ENCODE results near the gene CCND1. TPM values are rescaled to one million over a fixed set of nuclear protein-coding genes. Genes with fewer than 3 reads are reported as not detected.

The CCND1 gene
- total RNA-seq, 2 donors from 2014 or later, result 1.1 to 3.9 TPM

GRCh38 chr11:69654660-69655478 lies 13.9 kb downstream of the CCND1 start:
- Mint-ChIP-seq H3K27me3 (no peaks in the 10 kb centered on the region), H3K4me1 (peaks cover 5% of the 10 kb centered on the region), H3K27ac (no peak overlapping the region), H3K4me3 (no peak overlapping the region), H3K36me3 (ENCODE audit: low read depth) (no peaks in the 10 kb centered on the region)
- DNase-seq, result no peak
- H3K9me3 ChIP-seq (ENCODE audit: control insufficient read depth, low read length, poor library complexity, severe bottlenecking), result no peaks in the 10 kb centered on the region
- ATAC-seq, result no peak

GRCh38 chr11:69655479-69656428 lies 14.8 kb downstream of the CCND1 start:
- H3K9me3 ChIP-seq (ENCODE audit: control insufficient read depth, low read length, poor library complexity, severe bottlenecking), result no peaks in the 10 kb centered on the region
- H3K4me1 Mint-ChIP-seq, result peaks cover 5% of the 10 kb centered on the region
- no peak for ATAC-seq
- no peaks in the 10 kb centered on the region for H3K36me3 Mint-ChIP-seq (ENCODE audit: low read depth)
- no peak overlapping the region for H3K27ac Mint-ChIP-seq
- H3K4me3 Mint-ChIP-seq, result peak overlapping the region; percentile 49
- H3K27me3 Mint-ChIP-seq, result no peaks in the 10 kb centered on the region
- DNase-seq, result no peak

GRCh38 chr11:69656536-69657455 lies 15.8 kb downstream of the CCND1 start:
- DNase-seq (no peak), ATAC-seq (no peak)
- Mint-ChIP-seq H3K4me3 (no peak overlapping the region), H3K36me3 (ENCODE audit: low read depth) (no peaks in the 10 kb centered on the region), H3K27ac (no peak overlapping the region), H3K4me1 (peaks cover 5% of the 10 kb centered on the region), H3K27me3 (no peaks in the 10 kb centered on the region)
- no peaks in the 10 kb centered on the region for H3K9me3 ChIP-seq (ENCODE audit: control insufficient read depth, low read length, poor library complexity, severe bottlenecking)

- H3K9me3 ChIP-seq (ENCODE audit: control insufficient read depth, low read length, poor library complexity, severe bottlenecking), result no peaks in the 10 kb centered on the region
- no peak overlapping the region for H3K4me3 Mint-ChIP-seq
- no peaks in the 10 kb centered on the region for H3K27me3 Mint-ChIP-seq
- no peak for DNase-seq
- H3K27ac Mint-ChIP-seq, result no peak overlapping the region
- no peaks in the 10 kb centered on the region for H3K36me3 Mint-ChIP-seq (ENCODE audit: low read depth)
- H3K4me1 Mint-ChIP-seq, result peaks cover 5% of the 10 kb centered on the region
- no peak for ATAC-seq
Observed at GRCh38 chr11:69657456-69657910, 16.5 kb downstream of the CCND1 start.

- DNase-seq (no peak), ATAC-seq (no peak)
- H3K27me3 Mint-ChIP-seq, result no peaks in the 10 kb centered on the region
- peaks cover 5% of the 10 kb centered on the region for H3K4me1 Mint-ChIP-seq
- H3K9me3 ChIP-seq (ENCODE audit: control insufficient read depth, low read length, poor library complexity, severe bottlenecking), result no peaks in the 10 kb centered on the region
- no peaks in the 10 kb centered on the region for H3K36me3 Mint-ChIP-seq (ENCODE audit: low read depth)
- no peak overlapping the region for H3K27ac Mint-ChIP-seq
- H3K4me3 Mint-ChIP-seq, result no peak overlapping the region
Observed at GRCh38 chr11:69657911-69658625, 17.1 kb downstream of the CCND1 start.

- no peak for DNase-seq
- Mint-ChIP-seq H3K4me3 (no peak overlapping the region), H3K27me3 (no peaks in the 10 kb centered on the region), H3K27ac (no peak overlapping the region), H3K36me3 (ENCODE audit: low read depth) (no peaks in the 10 kb centered on the region), H3K4me1 (peaks cover 5% of the 10 kb centered on the region)
- ATAC-seq, result no peak
- H3K9me3 ChIP-seq (ENCODE audit: control insufficient read depth, low read length, poor library complexity, severe bottlenecking), result no peaks in the 10 kb centered on the region
Observed at GRCh38 chr11:69658626-69659450, 17.9 kb downstream of the CCND1 start.

- no peaks in the 10 kb centered on the region for H3K9me3 ChIP-seq (ENCODE audit: control insufficient read depth, low read length, poor library complexity, severe bottlenecking)
- Mint-ChIP-seq H3K36me3 (ENCODE audit: low read depth) (no peaks in the 10 kb centered on the region), H3K4me1 (peaks cover 5% of the 10 kb centered on the region), H3K27me3 (no peaks in the 10 kb centered on the region), H3K27ac (no peak overlapping the region), H3K4me3 (no peak overlapping the region)
- DNase-seq (no peak), ATAC-seq (no peak)
Observed at GRCh38 chr11:69659591-69659990, 18.6 kb downstream of the CCND1 start.

- ATAC-seq (no peak), DNase-seq (no peak)
- Mint-ChIP-seq H3K4me3 (no peak overlapping the region), H3K27me3 (no peaks in the 10 kb centered on the region), H3K36me3 (ENCODE audit: low read depth) (peaks cover 3% of the 10 kb centered on the region), H3K27ac (no peak overlapping the region), H3K4me1 (peaks cover 7% of the 10 kb centered on the region)
- no peaks in the 10 kb centered on the region for H3K9me3 ChIP-seq (ENCODE audit: control insufficient read depth, low read length, poor library complexity, severe bottlenecking)
Observed at GRCh38 chr11:69660001-69660500, 19.1 kb downstream of the CCND1 start.

- Mint-ChIP-seq H3K4me1 (peaks cover 5% of the 10 kb centered on the region), H3K27me3 (no peaks in the 10 kb centered on the region), H3K36me3 (ENCODE audit: low read depth) (peaks cover 4% of the 10 kb centered on the region), H3K4me3 (no peak overlapping the region), H3K27ac (no peak overlapping the region)
- no peak for DNase-seq
- no peaks in the 10 kb centered on the region for H3K9me3 ChIP-seq (ENCODE audit: control insufficient read depth, low read length, poor library complexity, severe bottlenecking)
- ATAC-seq, result no peak
Observed at GRCh38 chr11:69661413-69661715, 20.4 kb downstream of the CCND1 start.

GRCh38 chr11:69662021-69662698 lies 21.2 kb downstream of the CCND1 start:
- H3K4me1 Mint-ChIP-seq, result peaks cover 3% of the 10 kb centered on the region
- no peaks in the 10 kb centered on the region for H3K9me3 ChIP-seq (ENCODE audit: control insufficient read depth, low read length, poor library complexity, severe bottlenecking)
- peaks cover 4% of the 10 kb centered on the region for H3K36me3 Mint-ChIP-seq (ENCODE audit: low read depth)
- no peak overlapping the region for H3K4me3 Mint-ChIP-seq
- DNase-seq (no peak), ATAC-seq (no peak)
- no peaks in the 10 kb centered on the region for H3K27me3 Mint-ChIP-seq
- H3K27ac Mint-ChIP-seq, result no peak overlapping the region

GRCh38 chr11:69662806-69663205 lies 21.9 kb downstream of the CCND1 start:
- Mint-ChIP-seq H3K4me1 (peaks cover 4% of the 10 kb centered on the region), H3K27ac (no peak overlapping the region), H3K27me3 (no peaks in the 10 kb centered on the region), H3K36me3 (ENCODE audit: low read depth) (peaks cover 5% of the 10 kb centered on the region), H3K4me3 (no peak overlapping the region)
- no peak for ATAC-seq
- no peak for DNase-seq
- H3K9me3 ChIP-seq (ENCODE audit: control insufficient read depth, low read length, poor library complexity, severe bottlenecking), result no peaks in the 10 kb centered on the region
